Lower lobe of right lung (tissue), 2 donors: ENCODE data around the gene CUX1. TPM values are rescaled to one million over a fixed set of nuclear protein-coding genes. Genes with fewer than 3 reads are reported as not detected.

Experiments used
- ATAC-seq, 2 donors: fragments of 200-7000 bp; cut with Tn5 transposase; one replicate each; pipeline ENCODE4 v1.9.1; 2020 to 2022; ENCODE audit warnings: mild to moderate bottlenecking in 2 of 2, moderate library complexity in 2 of 2
- DNase-seq: peaks from one replicate; pipeline ENCODE4 v3.0.0-alpha.2; 2020
- H3K27ac ChIP-seq: fragments of 200-600 bp; one replicate; pipeline ENCODE4 v1.8.0; 2022
- H3K27me3 ChIP-seq: fragments of 200-600 bp; one replicate; pipeline ENCODE4 v1.8.0; 2022; ENCODE audit warnings: low read depth
- H3K36me3 ChIP-seq: fragments of 200-600 bp; one replicate; pipeline ENCODE4 v1.8.0; 2022; ENCODE audit warnings: mild to moderate bottlenecking
- H3K4me1 ChIP-seq: fragments of 200-600 bp; one replicate; pipeline ENCODE4 v1.8.0; 2022
- H3K4me3 ChIP-seq: fragments of 200-600 bp; one replicate; pipeline ENCODE4 v1.8.0; 2022; ENCODE audit warnings: mild to moderate bottlenecking
- H3K9me3 ChIP-seq: fragments of 200-600 bp; one replicate; pipeline ENCODE4 v1.8.0; 2022
- CTCF ChIP-seq: fragments of 200-600 bp; IDR thresholded peaks from one replicate; pipeline ENCODE4 v1.8.0; 2022; ENCODE audit warnings: antibody characterized with exemption, mild to moderate bottlenecking
- intact Hi-C: fragments of 100-400 bp; cut with DNase I; formaldehyde crosslinking; loops from one replicate; pipeline ENCODE4 v1.11.0; 2022
- total RNA-seq: library from RNA; stranded (reverse); fragmentation: NEBNext Ultra II Directional; extraction: Animal tissue kit (Norgen Biotek cat#: 25700); gene quantifications from one replicate; pipeline ENCODE4 v1.2.1, GENCODE V29; 2021
- donor health status: DM: no; HTN: yes; CAD: no; lungs with severe emphysema.

The CUX1 gene
- total RNA-seq, 1 donor from 2014 or later = 118 TPM

- Histone ChIP-seq H3K9me3 (no peaks in the 10 kb centered on the region), H3K4me3 (no peak overlapping the region), H3K36me3 (no peaks in the 10 kb centered on the region), H3K27me3 (no peaks in the 10 kb centered on the region), H3K4me1 (peaks cover 10% of the 10 kb centered on the region), H3K27ac (no peak overlapping the region)
- ATAC-seq (no peak), DNase-seq (no peak)
- intact Hi-C loops = no loop called here
- TF ChIP-seq CTCF = no peak
Observed at GRCh38 chr7:101903515-101903868, 86.1 kb downstream of the CUX1 start.

- TF ChIP-seq CTCF = no peak
- H3K4me3 ChIP-seq = no peak overlapping the region
- no peaks in the 10 kb centered on the region for H3K9me3 ChIP-seq
- H3K27me3 ChIP-seq = no peaks in the 10 kb centered on the region
- H3K27ac ChIP-seq = no peak overlapping the region
- intact Hi-C loops = no loop called here
- H3K36me3 ChIP-seq = no peaks in the 10 kb centered on the region
- H3K4me1 ChIP-seq = peaks cover 10% of the 10 kb centered on the region
- ATAC-seq (no peak), DNase-seq (no peak)
Observed at GRCh38 chr7:101904019-101904418, 86.6 kb downstream of the CUX1 start.

GRCh38 chr7:101905203-101905865 lies 87.9 kb downstream of the CUX1 start:
- no peaks in the 10 kb centered on the region for H3K36me3 ChIP-seq
- no peaks in the 10 kb centered on the region for H3K9me3 ChIP-seq
- intact Hi-C loops = no loop called here
- DNase-seq (no peak), ATAC-seq (no peak)
- no peaks in the 10 kb centered on the region for H3K27me3 ChIP-seq
- H3K4me1 ChIP-seq = peaks cover 10% of the 10 kb centered on the region
- no peak overlapping the region for H3K4me3 ChIP-seq
- H3K27ac ChIP-seq = no peak overlapping the region
- no peak for TF ChIP-seq CTCF

- no peak overlapping the region for H3K4me3 ChIP-seq
- peaks cover 9% of the 10 kb centered on the region for H3K4me1 ChIP-seq
- no peaks in the 10 kb centered on the region for H3K9me3 ChIP-seq
- intact Hi-C loops = no loop called here
- ATAC-seq = no peak
- H3K27ac ChIP-seq = no peak overlapping the region
- H3K27me3 ChIP-seq = no peaks in the 10 kb centered on the region
- no peaks in the 10 kb centered on the region for H3K36me3 ChIP-seq
- no peak for DNase-seq
- no peak for TF ChIP-seq CTCF
Observed at GRCh38 chr7:101906291-101907240, 89.1 kb downstream of the CUX1 start.

- H3K9me3 ChIP-seq = no peaks in the 10 kb centered on the region
- H3K36me3 ChIP-seq = peaks cover 11% of the 10 kb centered on the region
- ATAC-seq = peak; percentile 27 to 75
- no peak for TF ChIP-seq CTCF
- H3K27me3 ChIP-seq = no peaks in the 10 kb centered on the region
- H3K27ac ChIP-seq = peak overlapping the region; percentile 53
- intact Hi-C loops = no loop called here
- H3K4me1 ChIP-seq = peaks cover 29% of the 10 kb centered on the region
- no peak overlapping the region for H3K4me3 ChIP-seq
- DNase-seq = no peak
Observed at GRCh38 chr7:101910991-101911799, 93.8 kb downstream of the CUX1 start.
